ENCODE results near the gene FARSB.

GRCh38 chr2:222627764-222628163, 28.1 kb downstream of the FARSB start:
- TF ChIP-seq CTCF (IDR thresholded peaks at IDR 0.05): no peak
- TF ChIP-seq EP300 (IDR thresholded peaks at IDR 0.05): no peak
- TF ChIP-seq POLR2AphosphoS5 (IDR thresholded peaks at IDR 0.05): no peak
- no peak for TF ChIP-seq POLR2A (IDR thresholded peaks at IDR 0.05)

All from gastroesophageal sphincter (tissue), 3 donors.